SK-N-SH (cell line): Measurements from ENCODE around the gene S100A2.

Experiments used
- TF ChIP-seq, protein P1 (sequence below): fragments of 200-600 bp; sonication (generic); IDR thresholded peaks from 2 replicates; pipeline ENCODE4 v1.6.1; 2017; ENCODE audit warnings: antibody characterized with exemption, mild to moderate bottlenecking, moderate library complexity
- TF ChIP-seq, protein P2 (sequence below): fragments of 150-350 bp; IDR thresholded peaks from 2 replicates; pipeline ENCODE4 v1.6.1; 2017; ENCODE audit warnings: antibody characterized with exemption, low read length, low read depth, borderline replicate concordance

DNA sequence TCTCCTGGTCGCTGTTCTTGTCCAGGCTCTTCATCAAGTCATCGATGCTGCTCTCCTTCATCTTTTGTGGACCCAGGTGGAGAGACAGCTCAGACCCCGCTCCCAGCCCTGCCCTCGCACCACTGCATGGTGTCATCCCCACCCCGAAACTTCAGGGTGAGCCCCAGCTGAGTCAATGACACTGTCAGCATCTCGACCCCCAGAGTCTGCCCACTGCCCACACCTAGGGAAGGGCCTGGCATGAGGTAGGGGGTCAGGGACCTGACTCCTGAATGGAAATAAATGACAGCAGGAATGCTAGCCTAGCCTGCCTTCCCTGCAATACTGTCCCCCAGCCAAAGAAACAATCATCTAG, 28.3 kb downstream of the S100A2 start:
- TF ChIP-seq, protein P1, sequence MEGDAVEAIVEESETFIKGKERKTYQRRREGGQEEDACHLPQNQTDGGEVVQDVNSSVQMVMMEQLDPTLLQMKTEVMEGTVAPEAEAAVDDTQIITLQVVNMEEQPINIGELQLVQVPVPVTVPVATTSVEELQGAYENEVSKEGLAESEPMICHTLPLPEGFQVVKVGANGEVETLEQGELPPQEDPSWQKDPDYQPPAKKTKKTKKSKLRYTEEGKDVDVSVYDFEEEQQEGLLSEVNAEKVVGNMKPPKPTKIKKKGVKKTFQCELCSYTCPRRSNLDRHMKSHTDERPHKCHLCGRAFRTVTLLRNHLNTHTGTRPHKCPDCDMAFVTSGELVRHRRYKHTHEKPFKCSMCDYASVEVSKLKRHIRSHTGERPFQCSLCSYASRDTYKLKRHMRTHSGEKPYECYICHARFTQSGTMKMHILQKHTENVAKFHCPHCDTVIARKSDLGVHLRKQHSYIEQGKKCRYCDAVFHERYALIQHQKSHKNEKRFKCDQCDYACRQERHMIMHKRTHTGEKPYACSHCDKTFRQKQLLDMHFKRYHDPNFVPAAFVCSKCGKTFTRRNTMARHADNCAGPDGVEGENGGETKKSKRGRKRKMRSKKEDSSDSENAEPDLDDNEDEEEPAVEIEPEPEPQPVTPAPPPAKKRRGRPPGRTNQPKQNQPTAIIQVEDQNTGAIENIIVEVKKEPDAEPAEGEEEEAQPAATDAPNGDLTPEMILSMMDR = no peak
- TF ChIP-seq, protein P2, sequence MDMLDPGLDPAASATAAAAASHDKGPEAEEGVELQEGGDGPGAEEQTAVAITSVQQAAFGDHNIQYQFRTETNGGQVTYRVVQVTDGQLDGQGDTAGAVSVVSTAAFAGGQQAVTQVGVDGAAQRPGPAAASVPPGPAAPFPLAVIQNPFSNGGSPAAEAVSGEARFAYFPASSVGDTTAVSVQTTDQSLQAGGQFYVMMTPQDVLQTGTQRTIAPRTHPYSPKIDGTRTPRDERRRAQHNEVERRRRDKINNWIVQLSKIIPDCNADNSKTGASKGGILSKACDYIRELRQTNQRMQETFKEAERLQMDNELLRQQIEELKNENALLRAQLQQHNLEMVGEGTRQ = no peak
